Thyroid gland (tissue), 4 donors: ENCODE measurements around the gene GALNT8.

Source experiments
- CTCF ChIP-seq, 6 experiments: fragments of 200-600 bp in 3 of 6; fragments of 450-650 bp in 3 of 6; sonication (generic) in 3 of 6; IDR thresholded peaks; one replicate each; pipeline ENCODE4 v1.5.1; 2016 to 2019; ENCODE audit warnings: antibody characterized with exemption in 6 of 6, mild to moderate bottlenecking in 2 of 6, inconsistent platforms in 1 of 6, moderate library complexity in 1 of 6
- POLR2A ChIP-seq, 2 donors: fragments of 450-650 bp; IDR thresholded peaks; one replicate each; pipeline ENCODE4 v1.6.1; 2017; ENCODE audit warnings: antibody characterized with exemption in 2 of 2, mild to moderate bottlenecking in 2 of 2, moderate library complexity in 1 of 2

- TF ChIP-seq POLR2A (IDR thresholded peaks at IDR 0.05): no peak
- no peak for TF ChIP-seq CTCF (IDR thresholded peaks at IDR 0.05)
Observed at GRCh38 chr12:4814485-4814884, 94.3 kb downstream of the GALNT8 start.
